Endothelial cell of umbilical vein (primary cell): ENCODE measurements around the gene RASGRP1.

Experiments
- CTCF ChIP-seq, 2 donors: IDR thresholded peaks; 1 replicate in 1 of 2; 2 replicates in 1 of 2; pipeline ENCODE4 v1.5.1; 2011; ENCODE audit warnings: low read length in 2 of 2, mild to moderate bottlenecking in 2 of 2, moderate library complexity in 2 of 2, control low read depth in 1 of 2, inconsistent platforms in 1 of 2, low read depth in 1 of 2; ENCODE audit not compliant: insufficient read depth in 1 of 2; ENCODE audit errors: extremely low read depth in 1 of 2
- EZH2 ChIP-seq: IDR thresholded peaks from 2 replicates; pipeline ENCODE4 v1.6.1; 2012; ENCODE audit warnings: borderline replicate concordance, low read depth, mild to moderate bottlenecking, moderate library complexity, low read length, inconsistent platforms; ENCODE audit not compliant: severe bottlenecking
- FOS ChIP-seq: IDR thresholded peaks from 2 replicates; pipeline ENCODE4 v1.6.1; 2011; ENCODE audit warnings: mild to moderate bottlenecking, low read length, moderate library complexity, borderline replicate concordance; ENCODE audit not compliant: insufficient read depth
- JUN ChIP-seq: IDR thresholded peaks from 2 replicates; pipeline ENCODE4 v1.6.1; 2011; ENCODE audit warnings: borderline replicate concordance, low read depth; ENCODE audit not compliant: insufficient read length, insufficient read depth
- MAX ChIP-seq: IDR thresholded peaks from 2 replicates; pipeline ENCODE4 v1.6.1; 2011; ENCODE audit not compliant: insufficient read depth, insufficient read length
- MYC ChIP-seq: IDR thresholded peaks from one replicate; pipeline ENCODE4 v1.6.1; 2011; ENCODE audit warnings: mild to moderate bottlenecking, low read depth, low read length
- POLR2A ChIP-seq: IDR thresholded peaks from 2 replicates; pipeline ENCODE4 v1.6.1; 2012; ENCODE audit warnings: low read depth, mild to moderate bottlenecking, control low read depth, low read length
- POLR2AphosphoS5 ChIP-seq: IDR thresholded peaks from 2 replicates; pipeline ENCODE4 v1.6.1; 2012; ENCODE audit warnings: low read depth, mild to moderate bottlenecking, control low read depth, low read length, moderate library complexity; ENCODE audit not compliant: insufficient read depth

- TF ChIP-seq CTCF (IDR thresholded peaks at IDR 0.05; ENCODE audit: extremely low read depth in 1 of 2, insufficient read depth in 1 of 2, low read depth in 1 of 2, low read length in 2 of 2) (no peak), POLR2AphosphoS5 (no peak), MYC (no peak), EZH2 (no peak), POLR2A (no peak), MAX (no peak), FOS (no peak), JUN (no peak)
These were observed 12.6 kb downstream of the RASGRP1 start for GRCh38 chr15:38551720-38552648.
